T follicular helper cell (primary cell): ENCODE results near the gene ABCC6.
"Not testable (repeated sequence)": the region's sequence is repeated elsewhere in the genome, so short reads cannot be mapped to it uniquely, and the experiment has no call there.

Experiments used
- DNase-seq: peaks from one replicate; pipeline ENCODE4 v3.0.0-alpha.2; 2020; ENCODE audit warnings: low read depth

The ABCC6 gene

DNA sequence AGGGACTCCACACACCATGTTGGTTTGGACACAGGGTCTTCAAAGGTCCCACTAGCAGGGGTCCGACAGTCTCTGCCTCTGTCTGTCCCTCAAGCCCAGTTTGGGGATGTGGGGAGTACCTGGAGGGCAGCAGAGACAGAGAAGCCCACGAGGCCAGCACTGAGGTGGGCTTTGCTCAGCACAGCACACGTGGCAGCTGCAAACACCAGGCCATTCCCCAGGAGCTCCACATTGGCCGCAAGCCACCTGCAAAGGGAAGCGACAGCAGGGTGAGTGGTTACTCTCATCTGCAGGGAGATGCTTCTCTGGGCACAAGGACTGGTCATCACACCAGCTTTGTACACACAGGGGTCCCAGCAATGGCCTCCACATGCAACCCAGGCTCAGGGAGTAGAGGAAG lies 62.0 kb downstream of the ABCC6 start:
- no peak for DNase-seq

DNA sequence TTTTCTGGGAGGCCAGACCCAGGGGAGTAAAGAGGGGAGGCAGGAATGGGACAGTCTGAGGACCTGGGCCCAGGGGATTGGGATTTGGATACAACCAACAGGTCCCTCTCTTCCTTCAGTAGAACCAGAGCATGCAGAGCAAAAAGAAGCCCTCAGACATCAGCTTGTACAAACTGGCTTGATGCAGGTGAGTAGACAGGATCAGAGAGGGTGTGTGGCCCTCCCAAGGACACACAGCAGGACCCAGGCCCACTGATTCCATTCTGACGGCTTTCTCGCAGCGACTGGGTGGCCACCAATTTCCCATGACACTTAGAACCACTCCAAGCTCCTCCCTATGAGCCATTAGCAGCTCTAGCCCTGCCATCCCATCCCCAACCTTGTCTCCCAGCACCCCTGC lies 63.6 kb downstream of the ABCC6 start:
- no peak for DNase-seq

DNA sequence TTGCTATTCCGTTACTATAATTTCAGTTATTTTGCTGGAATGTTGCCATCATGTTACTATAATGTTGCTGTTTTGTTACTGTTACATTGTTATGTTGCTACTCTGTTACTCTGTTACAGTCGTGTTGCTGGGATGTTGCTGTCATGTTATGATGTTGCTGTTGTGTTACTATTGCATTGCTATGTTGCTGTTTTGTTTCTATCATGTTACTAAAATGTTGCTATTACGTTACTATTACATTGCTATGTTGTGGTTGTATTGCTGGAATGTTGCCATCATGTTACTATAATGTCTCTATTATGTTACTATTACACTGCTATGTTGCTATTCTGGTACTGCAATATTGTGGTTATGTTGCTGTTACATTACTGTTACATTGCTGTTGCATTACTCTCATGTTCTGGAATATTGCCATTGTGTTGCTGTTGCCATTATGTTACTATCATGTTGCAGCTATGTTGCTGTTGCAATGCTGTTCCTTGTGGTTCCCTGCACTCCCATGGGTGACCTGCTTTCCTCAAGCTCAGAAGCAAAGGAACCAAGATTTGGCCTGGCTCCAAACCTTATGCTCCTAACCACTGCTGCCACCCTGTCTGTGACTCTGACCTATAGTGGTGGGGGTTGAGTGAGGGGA lies 64.4 kb downstream of the ABCC6 start:
- DNase-seq = no peak

DNA sequence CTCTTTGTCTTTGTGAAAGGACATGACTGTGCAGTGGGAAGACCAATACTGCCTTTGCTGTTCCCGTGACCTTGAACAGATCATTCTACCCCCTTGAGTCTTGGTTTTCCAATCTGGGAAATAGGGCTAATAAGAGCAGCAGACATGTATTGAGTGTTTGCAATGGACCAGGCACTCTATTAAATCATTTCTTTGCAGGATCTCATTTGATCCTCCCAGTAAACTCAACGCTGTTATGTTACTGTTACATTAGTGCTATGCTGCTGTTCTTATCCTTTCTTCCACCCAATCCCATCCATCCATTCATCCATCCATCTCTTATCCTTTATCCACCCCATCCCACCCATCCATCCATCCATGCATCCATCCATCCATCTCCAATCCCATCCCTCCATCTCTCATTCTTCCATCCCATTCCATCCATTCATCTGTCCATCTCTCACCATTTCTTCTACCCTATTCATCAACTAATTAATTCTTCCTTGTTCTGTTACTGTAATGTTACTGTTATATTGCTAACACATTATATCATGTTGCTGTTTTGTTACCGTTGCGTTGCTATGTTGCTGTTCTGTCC lies 65.1 kb downstream of the ABCC6 start:
- DNase-seq = no peak

DNA sequence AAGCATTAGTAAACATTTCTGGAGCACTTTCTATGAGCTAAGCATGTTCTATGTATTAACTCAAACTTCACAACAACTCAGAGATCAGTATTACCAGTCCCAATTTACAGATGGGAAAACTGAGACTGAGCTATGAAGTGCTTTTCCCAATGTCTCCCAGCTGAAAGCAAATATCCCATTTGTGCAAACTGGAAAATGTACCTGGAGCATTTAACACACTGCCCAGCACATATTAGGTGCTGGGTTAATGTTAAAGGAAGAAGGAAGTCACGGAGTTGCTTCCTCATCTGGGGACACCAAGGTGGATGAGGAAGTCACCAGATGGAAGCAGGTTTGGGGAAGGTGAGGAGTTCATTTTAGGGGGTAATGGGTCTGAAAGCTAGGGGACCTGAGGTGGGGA lies 66.1 kb downstream of the ABCC6 start:
- no peak for DNase-seq

DNA sequence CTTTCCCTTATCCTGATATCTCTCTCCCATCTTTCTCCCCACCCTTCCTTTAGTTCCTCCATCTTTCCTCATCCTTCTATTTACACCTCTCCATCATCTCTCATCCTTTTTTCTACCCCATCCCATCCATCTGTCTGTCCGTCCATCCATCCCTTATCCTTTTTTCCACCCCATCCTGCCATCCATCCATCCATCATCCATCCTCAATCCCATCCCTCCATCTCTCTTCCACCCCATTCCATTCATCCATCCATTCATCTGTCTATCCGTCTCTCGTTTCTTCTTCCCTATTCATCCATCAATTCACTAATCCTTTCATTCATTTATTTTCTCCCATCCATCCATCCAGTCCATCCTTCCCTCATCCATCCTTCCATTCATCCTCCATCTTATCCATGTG lies 68.1 kb downstream of the ABCC6 start:
- DNase-seq = no peak

DNA sequence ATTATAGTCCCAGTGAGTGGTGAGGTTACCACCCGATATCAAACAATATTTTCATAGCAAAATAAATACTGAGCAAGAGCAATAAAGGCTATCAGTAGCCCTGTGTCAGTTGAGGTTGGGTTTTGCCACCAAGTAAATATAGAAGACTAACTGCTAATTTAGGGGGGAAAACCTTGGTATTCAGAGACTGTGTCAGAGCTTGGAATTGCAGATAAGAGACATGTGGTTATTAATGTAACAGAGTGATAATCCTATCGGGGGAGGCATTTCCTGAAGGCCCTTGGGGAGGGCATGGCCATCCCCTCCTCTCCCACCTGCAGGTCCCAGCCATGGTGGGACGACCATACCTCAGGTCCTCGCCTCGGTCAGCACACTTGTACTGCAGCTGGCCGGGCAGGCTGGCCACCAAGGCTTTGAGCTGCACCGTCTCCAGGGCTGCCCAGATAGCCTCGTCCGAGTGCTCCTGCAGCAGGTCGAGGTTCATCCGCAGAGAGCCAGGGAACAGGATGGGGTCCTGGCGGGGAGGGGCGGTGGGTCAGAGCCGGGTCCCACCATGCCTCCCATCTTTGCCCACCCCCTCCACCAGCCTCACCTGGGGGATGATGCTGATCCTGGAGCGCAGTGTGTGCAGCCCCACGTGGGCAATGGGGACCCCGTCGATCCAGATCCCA lies 68.9 kb downstream of the ABCC6 start:
- DNase-seq = no peak

DNA sequence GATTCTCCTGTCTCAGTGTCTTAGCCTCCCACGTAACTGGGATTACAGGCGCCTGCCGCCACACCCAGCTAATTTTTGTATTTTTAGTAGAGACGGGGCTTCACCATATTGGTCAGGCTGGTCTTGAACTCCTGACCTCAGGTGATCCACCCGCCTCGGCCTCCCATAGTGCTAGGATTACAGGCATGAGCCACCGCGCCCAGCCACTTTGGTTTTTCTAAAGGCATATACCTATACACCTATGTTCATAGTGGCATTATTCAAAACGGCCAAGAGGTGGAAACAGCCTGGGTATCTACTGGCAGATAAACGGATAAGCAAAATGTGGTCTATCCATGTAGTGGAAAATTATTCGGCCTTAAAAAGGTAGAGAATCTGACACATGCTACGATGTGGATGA lies 70.3 kb downstream of the ABCC6 start:
- DNase-seq = not testable (repeated sequence)

DNA sequence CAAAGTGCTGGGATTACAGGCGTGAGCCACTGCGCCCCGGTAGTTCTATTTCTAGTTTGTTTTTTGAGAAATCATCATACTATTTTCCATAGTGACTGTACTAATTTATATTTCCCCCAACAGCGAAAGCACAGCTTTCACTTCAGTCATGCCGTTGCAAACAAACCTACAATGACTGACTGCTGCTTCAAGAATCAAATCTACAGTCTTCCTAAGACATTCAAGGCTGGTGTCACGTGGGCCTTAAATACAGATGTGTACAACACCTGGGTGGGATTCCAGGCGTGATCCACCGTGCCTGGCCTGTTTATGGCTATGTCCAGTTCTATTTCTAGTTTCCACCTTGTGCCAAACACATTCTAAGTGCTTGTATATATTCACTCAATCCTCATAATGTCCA lies 72.0 kb downstream of the ABCC6 start:
- no peak for DNase-seq

DNA sequence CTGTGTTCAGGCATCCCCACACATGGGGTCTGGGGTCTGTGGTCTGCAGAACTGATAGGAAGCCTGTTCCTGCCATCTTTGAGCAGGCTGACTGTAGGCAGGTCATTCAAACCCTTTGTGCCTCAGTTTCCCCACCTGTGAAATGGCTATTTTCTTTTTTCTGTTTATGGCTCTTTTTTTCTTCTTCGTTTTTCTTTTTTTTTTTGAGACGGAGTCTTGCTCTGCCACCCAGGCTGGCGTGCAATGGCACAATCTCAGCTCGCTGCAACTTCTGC lies 72.5 kb downstream of the ABCC6 start:
- DNase-seq = no peak

DNA sequence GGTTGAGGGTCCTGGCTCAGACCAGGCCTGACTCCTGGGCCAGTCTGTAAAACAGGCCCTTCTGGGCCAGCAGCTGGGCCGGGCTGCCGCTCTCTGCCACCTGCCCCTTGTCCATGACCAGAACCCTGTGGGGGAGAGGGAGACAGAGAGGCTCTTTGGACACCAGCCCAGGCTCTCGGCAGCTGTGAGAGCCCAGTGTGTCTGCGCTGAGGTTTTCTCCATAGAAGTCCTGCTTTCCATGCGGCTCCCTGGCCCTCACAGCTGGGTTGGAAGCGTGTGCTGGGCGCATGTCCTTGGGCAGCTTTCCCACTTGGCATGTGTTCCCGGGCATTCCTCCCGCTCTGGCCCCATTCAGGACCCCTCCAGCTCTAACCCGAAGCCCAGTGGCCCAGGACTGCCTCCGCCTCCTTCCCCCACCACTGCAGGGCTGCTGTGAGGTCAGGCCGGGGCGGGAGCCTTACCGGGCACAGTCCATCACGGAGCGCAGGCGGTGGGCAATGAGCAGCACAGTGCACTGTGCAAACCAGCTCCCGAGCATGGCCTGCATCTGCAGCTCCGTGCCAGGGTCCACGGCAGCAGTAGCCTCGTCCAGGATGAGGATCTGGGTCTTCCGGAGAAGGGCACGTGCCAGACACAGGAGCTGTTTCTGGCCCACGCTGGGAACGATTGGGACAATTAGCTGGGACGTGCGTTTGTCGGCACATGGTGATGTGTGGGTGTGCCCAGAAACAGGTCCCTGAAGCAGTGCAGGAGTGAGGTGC lies 73.0 kb downstream of the ABCC6 start:
- DNase-seq = no peak

DNA sequence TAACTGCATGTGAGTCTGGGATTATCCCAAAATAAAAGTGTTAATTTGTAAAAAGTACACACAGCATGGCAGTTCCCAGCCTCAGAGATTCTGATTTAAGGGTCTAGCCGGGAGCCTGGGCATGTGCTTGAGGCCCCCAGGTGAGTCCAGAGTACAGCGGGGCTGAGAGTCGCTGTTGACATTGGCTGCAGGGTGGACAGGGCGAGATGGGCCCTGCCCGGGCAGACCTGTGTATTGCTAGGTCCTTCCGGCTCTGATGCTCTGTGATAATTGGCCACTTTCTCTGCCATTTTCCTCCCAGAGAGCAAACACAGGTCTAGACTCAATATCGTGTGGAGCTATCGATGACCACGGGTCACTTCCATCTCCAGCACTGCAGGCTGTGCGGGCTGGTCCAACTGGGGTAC lies 73.6 kb downstream of the ABCC6 start:
- DNase-seq = no peak

DNA sequence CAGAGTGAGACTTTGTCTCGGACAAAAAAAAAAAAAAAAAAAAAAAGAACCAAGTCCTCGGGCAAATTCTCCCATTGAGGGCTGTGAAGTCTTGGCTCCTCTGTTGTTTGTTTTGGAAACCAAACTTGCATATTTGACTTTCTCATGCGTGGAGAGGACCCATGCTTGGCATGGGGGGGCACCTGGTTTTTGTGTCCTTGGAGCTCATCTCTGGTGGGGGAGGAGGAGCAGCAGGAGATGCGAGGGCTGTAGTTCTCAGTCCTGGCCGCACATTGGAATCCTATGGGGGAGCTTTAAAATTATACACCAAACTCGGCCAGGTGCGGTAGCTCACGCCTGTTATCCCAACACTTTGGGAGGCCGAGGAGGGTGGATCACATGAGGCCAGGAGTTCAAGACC lies 74.5 kb downstream of the ABCC6 start:
- DNase-seq = no peak

DNA sequence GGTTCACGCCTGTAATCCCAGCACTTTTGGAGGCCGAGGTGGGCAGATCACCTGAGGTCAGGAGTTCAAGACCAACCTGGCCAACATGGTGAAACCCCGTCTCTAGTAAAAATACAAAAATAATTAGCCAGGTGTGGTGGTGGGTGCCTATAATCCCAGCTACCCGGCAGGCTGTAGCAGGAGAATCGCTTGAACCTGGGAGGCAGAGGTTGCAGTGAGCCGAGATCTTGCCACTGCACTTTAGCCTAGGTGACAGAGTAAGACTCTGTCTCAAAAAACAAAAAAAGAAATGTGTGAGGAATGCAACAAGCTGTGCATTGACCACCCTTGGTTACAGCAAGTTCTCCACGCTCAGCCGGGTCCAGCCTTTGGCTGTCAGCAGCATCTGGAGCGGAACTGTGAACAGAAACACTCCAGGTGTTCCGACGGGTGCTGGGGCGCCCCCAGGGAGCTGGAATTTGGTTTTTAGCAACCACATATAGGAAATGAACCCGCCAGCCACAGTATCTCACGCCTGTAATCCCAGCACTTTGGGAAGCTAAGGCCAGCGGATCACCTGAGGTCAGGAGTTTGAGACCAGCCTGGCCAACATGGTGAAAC lies 75.2 kb downstream of the ABCC6 start:
- DNase-seq = not testable (repeated sequence)

DNA sequence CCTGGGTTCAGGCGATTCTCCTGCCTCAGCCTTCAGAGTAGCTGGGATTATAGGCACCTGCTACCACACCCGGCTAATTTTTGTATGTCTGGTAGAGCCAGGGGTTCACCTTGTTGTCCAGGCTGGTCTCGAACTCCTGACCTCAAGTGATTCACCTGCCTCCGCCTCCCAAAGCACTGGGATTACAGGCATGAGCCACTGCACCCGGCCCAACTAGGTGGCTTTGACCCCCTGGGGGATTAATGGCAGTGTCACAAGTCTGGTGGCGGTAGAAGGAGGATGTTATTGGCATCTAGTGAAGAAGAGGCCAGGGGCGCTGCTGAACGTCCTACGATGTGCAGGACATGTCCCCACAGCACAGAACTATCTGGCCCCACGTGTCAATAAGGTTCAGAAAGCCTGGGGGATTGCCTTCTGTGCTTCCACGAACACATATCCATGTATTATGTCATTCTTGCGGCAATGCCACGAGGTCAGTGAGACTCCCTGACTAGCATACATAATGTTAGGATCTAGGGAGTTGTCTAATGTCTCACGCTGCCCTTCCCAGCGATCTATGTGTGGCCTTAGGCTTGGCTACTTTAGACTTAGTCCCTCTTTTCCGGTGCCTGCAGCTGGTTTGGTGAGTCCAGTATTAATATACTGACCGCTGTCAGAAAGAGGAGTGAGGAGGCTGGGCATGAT lies 75.8 kb downstream of the ABCC6 start:
- DNase-seq = no peak

DNA sequence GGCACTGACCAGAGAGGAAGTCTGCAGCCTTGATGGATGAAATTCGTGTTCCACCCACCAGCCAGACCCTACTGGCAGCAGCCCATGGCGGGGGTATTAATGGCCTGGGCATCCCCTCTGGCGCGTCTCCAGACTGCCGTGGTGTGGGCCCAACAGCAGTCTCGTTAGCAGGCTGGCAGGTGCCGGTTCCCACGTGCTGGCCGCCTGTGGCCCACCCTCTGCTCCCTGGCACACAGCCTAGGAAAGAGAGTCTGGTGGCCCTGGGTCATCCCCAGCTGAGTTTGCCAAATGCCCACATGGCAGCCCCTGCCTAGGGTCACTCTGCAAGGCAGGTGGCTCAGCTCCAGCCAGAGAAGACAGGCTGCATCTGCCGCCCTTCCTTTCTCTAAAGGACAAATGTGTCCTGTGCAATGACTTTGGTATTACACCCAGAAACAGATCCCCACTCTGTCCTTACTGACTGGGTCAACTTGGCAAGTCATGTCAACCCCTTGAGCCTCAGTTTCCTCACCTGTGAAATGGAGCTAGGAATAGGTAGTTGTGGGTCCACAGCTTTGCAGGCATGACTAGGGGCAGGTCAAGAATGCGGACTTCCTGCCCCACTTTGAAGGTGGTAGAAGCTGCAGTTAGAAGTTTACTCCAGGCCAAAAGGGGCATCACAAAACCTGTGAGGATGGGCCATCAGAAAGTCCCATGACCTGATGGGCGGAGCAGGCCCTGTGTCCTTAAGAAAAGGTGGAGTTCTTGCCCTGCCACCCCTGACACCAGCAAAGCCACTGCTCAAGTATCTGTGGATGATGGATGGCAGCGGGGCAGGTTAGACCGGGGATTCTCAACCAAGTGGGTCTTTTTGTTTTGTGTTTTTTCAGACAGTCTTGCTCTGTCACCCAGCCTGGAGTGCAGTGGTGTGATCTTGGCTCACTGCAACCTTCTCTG lies 76.6 kb downstream of the ABCC6 start:
- DNase-seq = no peak

DNA sequence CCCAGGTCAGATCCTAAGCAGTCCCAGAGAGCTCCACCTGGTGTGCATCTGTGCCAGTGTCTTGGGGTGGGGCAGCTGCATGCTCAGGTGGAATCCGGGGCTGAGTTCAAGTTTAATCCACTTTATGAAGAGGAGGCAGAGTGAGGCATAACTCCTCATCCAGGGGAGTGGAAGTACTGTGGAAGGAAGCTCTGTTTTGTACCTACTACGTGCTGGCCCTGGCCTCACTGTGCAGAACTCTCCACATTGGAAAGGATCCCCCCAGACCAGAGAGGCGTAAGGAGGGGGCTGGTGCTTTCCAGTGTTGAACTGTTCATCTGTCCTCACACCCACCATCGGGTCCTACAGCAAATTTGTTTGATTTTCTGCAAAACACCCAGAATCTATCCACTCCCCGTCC lies 78.0 kb downstream of the ABCC6 start:
- no peak for DNase-seq

DNA sequence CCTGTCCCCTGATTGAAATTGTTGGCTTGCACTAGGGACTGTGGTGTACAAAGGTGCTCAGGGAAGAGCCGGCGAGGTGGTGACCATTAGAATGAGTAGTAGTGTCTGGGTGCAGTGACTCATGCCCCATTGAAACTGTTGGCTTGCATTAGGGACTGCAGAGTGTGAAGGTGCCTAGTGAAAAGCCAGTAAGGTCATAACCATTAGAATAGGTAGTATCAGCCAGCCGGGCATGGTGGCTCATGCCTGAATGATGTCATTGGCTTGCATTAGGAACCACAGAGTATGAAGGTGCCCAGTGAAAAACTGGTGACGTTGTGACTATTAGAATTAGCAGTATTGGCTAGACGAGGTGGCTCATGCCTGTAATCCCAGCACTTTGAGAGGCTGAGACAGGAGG lies 78.9 kb downstream of the ABCC6 start:
- DNase-seq = no peak

DNA sequence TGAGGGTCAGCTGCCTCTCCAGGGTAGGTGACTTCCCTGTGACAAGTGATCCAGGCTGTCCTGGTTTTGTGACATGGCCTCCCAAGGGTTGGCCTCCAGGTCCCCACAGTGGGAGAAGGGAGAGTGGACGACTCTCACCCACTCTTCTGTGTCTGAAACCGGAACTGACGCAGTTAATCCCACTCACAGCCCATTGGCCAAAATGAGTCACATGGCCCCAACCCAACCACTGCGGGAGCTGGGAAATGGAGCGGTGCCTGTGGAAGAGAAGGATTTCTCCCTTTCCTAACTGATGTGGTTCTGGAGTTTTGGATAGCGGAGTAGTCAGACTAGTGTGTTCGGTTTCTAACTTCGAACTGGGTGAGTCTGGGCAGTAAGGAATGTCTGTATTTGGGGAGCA lies 79.4 kb downstream of the ABCC6 start:
- no peak for DNase-seq

DNA sequence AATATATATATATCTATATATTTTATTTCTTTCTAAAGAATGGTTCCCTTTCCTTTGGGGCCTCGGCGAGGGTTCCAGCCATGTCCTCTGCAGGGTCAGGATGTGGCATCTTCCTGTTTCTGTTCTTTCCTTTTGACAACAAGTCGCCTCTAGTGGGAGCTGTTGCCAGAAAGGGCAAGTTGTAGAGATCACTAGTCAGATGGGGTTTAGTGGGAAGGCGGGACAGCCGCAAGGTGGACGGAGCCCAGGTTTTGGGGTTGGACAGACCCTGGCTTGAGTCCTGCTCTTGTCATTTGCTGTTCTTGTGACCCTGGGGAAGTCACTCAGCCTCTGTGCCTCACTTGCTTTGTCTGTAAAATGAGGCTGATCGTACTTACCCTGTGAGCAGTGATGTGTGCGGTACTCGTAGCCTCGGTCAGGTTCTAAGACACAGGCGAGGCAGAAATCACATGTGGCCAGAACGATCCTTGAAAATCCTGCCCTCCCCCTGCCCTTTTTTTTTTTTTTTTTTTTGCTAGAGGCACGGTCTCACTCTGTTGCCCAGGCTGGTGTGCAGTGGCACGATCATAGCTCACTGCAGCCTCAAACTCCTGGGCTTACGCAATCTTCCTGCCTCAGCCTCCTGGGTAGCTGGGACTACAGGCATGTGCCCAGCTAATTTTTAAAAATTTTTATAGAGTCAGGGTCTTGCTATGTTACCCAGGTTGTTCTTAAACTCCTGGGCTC lies 80.1 kb downstream of the ABCC6 start:
- DNase-seq = no peak
